Endothelial cell of umbilical vein (primary cell): ENCODE measurements around the gene DCC. TPM values are rescaled to one million over a fixed set of nuclear protein-coding genes. Genes with fewer than 3 reads are reported as not detected.

Source experiments
- BruUV-seq: library from RNA; stranded (reverse); fragments of 400-500 nt; replicated peaks from 2 replicates; lab custom pipeline; 2021; lab: Mats Ljungman, UMichigan
- CTCF ChIA-PET: fragments of 300-600, 350-600 bp; sonication (Branson Sonifier 250); formaldehyde crosslinking; loops from one replicate; lab custom pipeline; 2021; ENCODE audit warnings: antibody characterized with exemption, inconsistent platforms; lab: Charles Lee
- POLR2A ChIA-PET: fragments of 300-600, 350-600 bp; sonication (Branson Sonifier 250); formaldehyde crosslinking; loops from one replicate; lab custom pipeline; 2021; ENCODE audit warnings: antibody characterized with exemption, inconsistent platforms; lab: Charles Lee
- DNase-seq: peaks from one replicate; pipeline ENCODE4 v3.0.0-alpha.2; 2011; ENCODE audit warnings: low read depth, low spot score
- FAIRE-seq: peaks from 2 replicates; lab custom pipeline; 2011; peaks lifted over from hg19 to GRCh38; lab: Jason Lieb, UNC
- H2AFZ ChIP-seq: 2 replicates; pipeline ENCODE4 v1.6.0; 2012; ENCODE audit warnings: low read depth, low read length, control low read depth, inconsistent platforms
- H3K27ac ChIP-seq: 2 replicates; pipeline ENCODE4 v1.5.1; 2011; ENCODE audit warnings: low read depth, mild to moderate bottlenecking, control low read depth, low read length, moderate library complexity; ENCODE audit not compliant: insufficient read depth
- H3K27me3 ChIP-seq, 2 experiments: 2 replicates each; pipeline versions ENCODE4 v1.6.0 to v1.6.1; 2011; ENCODE audit warnings: low read length in 2 of 2, mixed read lengths in 1 of 2; ENCODE audit not compliant: control insufficient read depth in 2 of 2, insufficient read depth in 2 of 2
- H3K36me3 ChIP-seq, 2 experiments: 2 replicates in 1 of 2; 3 replicates in 1 of 2; pipeline ENCODE4 v1.5.1; 2011; ENCODE audit warnings: low read length in 2 of 2, mild to moderate bottlenecking in 1 of 2, moderate library complexity in 1 of 2; ENCODE audit not compliant: control insufficient read depth in 2 of 2, insufficient read depth in 2 of 2; ENCODE audit errors: extremely low read depth in 1 of 2
- H3K4me1 ChIP-seq: 3 replicates; pipeline ENCODE4 v1.5.1; 2011; ENCODE audit warnings: mild to moderate bottlenecking, low read length; ENCODE audit not compliant: control insufficient read depth, insufficient read depth; ENCODE audit errors: extremely low read depth
- H3K4me2 ChIP-seq: 2 replicates; pipeline ENCODE4 v1.6.1; 2011; ENCODE audit warnings: low read length, control low read depth, mixed read lengths; ENCODE audit not compliant: insufficient read depth
- H3K4me3 ChIP-seq, 3 experiments: fragments of 200-600 bp in 1 of 3; sonication (generic), shearing (Covaris generic) in 1 of 3; replicated peaks in 1 of 3; 2 replicates each; pipeline ENCODE4 v1.5.1; 2011 to 2016; ENCODE audit warnings: control low read depth in 3 of 3, low read length in 3 of 3, mild to moderate bottlenecking in 2 of 3, inconsistent platforms in 1 of 3, low read depth in 1 of 3, moderate library complexity in 1 of 3; ENCODE audit not compliant: insufficient read depth in 1 of 3
- H3K79me2 ChIP-seq: 2 replicates; pipeline ENCODE4 v1.6.0; 2012; ENCODE audit warnings: low read length, inconsistent platforms; ENCODE audit not compliant: control insufficient read depth, insufficient read depth
- H3K9ac ChIP-seq: replicated peaks from 2 replicates; pipeline ENCODE3; 2011; ENCODE audit warnings: low read length, control low read depth; ENCODE audit not compliant: insufficient read depth; ENCODE audit errors: extremely low read depth
- H3K9me1 ChIP-seq: replicated peaks from 3 replicates; pipeline ENCODE4 v1.6.0; 2011; ENCODE audit warnings: mild to moderate bottlenecking, low read length; ENCODE audit not compliant: control insufficient read depth, insufficient read depth; ENCODE audit errors: extremely low read depth
- H3K9me3 ChIP-seq: replicated peaks from 2 replicates; pipeline ENCODE4 v1.5.1; 2012; ENCODE audit warnings: low read length, inconsistent platforms; ENCODE audit not compliant: control insufficient read depth, insufficient read depth
- H4K20me1 ChIP-seq: replicated peaks from 2 replicates; pipeline ENCODE3; 2011; ENCODE audit warnings: mild to moderate bottlenecking, low read length; ENCODE audit not compliant: control insufficient read depth, insufficient read depth; ENCODE audit errors: extremely low read depth
- EZH2 ChIP-seq: IDR thresholded peaks from 2 replicates; pipeline ENCODE4 v1.6.1; 2012; ENCODE audit warnings: borderline replicate concordance, low read depth, mild to moderate bottlenecking, moderate library complexity, low read length, inconsistent platforms; ENCODE audit not compliant: severe bottlenecking
- FOS ChIP-seq: IDR thresholded peaks from 2 replicates; pipeline ENCODE4 v1.6.1; 2011; ENCODE audit warnings: mild to moderate bottlenecking, low read length, moderate library complexity, borderline replicate concordance; ENCODE audit not compliant: insufficient read depth
- GATA2 ChIP-seq: IDR thresholded peaks from 2 replicates; pipeline ENCODE4 v1.7.0; 2011; ENCODE audit warnings: low read depth, mild to moderate bottlenecking, moderate library complexity, mixed read lengths, low read length; ENCODE audit not compliant: insufficient read length, insufficient read depth
- JUN ChIP-seq: IDR thresholded peaks from 2 replicates; pipeline ENCODE4 v1.6.1; 2011; ENCODE audit warnings: borderline replicate concordance, low read depth; ENCODE audit not compliant: insufficient read length, insufficient read depth
- MYC ChIP-seq: IDR thresholded peaks from one replicate; pipeline ENCODE4 v1.6.1; 2011; ENCODE audit warnings: mild to moderate bottlenecking, low read depth, low read length
- POLR2A ChIP-seq: IDR thresholded peaks from 2 replicates; pipeline ENCODE4 v1.6.1; 2012; ENCODE audit warnings: low read depth, mild to moderate bottlenecking, control low read depth, low read length
- POLR2AphosphoS5 ChIP-seq: IDR thresholded peaks from 2 replicates; pipeline ENCODE4 v1.6.1; 2012; ENCODE audit warnings: low read depth, mild to moderate bottlenecking, control low read depth, low read length, moderate library complexity; ENCODE audit not compliant: insufficient read depth
- dilution Hi-C: fragments of 300-500 bp; cut with MboI; formaldehyde crosslinking; loops from one replicate; pipeline ENCODE4 v1.15.0; 2019; ENCODE audit warnings: low sequenced_read_pairs; ENCODE audit not compliant: extremely low pct_ligation_motif_present
- intact Hi-C: fragments of 100-400 bp; cut with micrococcal nuclease; formaldehyde crosslinking; loops from one replicate; pipeline ENCODE4 v1.10.0; 2022
- polyA plus RNA-seq, 4 experiments: library from polyadenylated mRNA; depleted of rRNA in 3 of 4; stranded (reverse) in 3 of 4; unstranded in 1 of 4; fragments of >200 nt; gene quantifications; 2 replicates each; pipeline versions ENCODE4 v1.2.1 to v1.2.3, GENCODE V29; 2011 to 2012; ENCODE audit warnings: missing spikeins in 1 of 4
- total RNA-seq: library from RNA; stranded (reverse); gene quantifications from 2 replicates; pipeline ENCODE4 v1.2.3, GENCODE V29; 2021
- TF ChIP-seq, protein P1 (sequence below), 2 donors: IDR thresholded peaks; 1 replicate in 1 of 2; 2 replicates in 1 of 2; pipeline ENCODE4 v1.5.1; 2011; ENCODE audit warnings: low read length in 2 of 2, mild to moderate bottlenecking in 2 of 2, moderate library complexity in 2 of 2, control low read depth in 1 of 2, inconsistent platforms in 1 of 2, low read depth in 1 of 2; ENCODE audit not compliant: insufficient read depth in 1 of 2; ENCODE audit errors: extremely low read depth in 1 of 2
- TF ChIP-seq, protein P2 (sequence below): IDR thresholded peaks from 2 replicates; pipeline ENCODE4 v1.6.1; 2011; ENCODE audit not compliant: insufficient read depth, insufficient read length

Gene DCC
- total and polyA plus RNA-seq, 2 donors (not counting 3 experiments of a cell fraction or from before 2014, with no cell fraction given) = not detected

DNA sequence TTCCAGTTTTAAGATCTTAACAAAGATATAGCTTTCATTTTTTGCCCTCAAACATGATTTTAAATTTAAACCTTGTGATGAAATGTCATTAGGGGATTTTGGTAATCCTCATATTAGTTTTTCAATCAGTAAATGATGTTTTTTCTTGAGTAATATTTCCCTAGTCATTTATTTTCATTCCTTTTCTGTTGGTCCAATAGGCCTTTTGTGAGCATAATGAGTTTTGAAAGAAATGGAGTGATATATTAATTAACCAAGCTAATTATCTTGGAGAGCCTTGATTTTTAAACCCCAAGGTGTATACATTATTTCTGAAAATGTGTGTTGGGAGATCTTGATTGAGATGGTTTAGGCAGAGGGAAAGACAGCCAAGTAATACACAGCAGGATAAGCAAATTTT is 46.3 kb downstream of the DCC start:
- no TSS peak for BruUV-seq
- Histone ChIP-seq H3K9me3 (peaks cover 2% of the 10 kb centered on the region), H3K27ac (no peak overlapping the region), H3K27me3 (no peaks in the 10 kb centered on the region), H4K20me1 (no peaks in the 10 kb centered on the region), H3K4me3 (no peak overlapping the region), H3K4me1 (no peaks in the 10 kb centered on the region), H3K9ac (no peak overlapping the region), H3K9me1 (no peaks in the 10 kb centered on the region), H3K36me3 (no peaks in the 10 kb centered on the region), H3K4me2 (no peak overlapping the region), H2AFZ (no peak overlapping the region), H3K79me2 (no peaks in the 10 kb centered on the region)
- intact Hi-C loops = no loop called here
- ChIA-PET POLR2A (no interaction called here), CTCF (no interaction called here)
- dilution Hi-C loops = no loop called here
- DNase-seq (no peak), FAIRE-seq (no peak)
- no peak for TF ChIP-seq FOS
- TF ChIP-seq, protein P1, sequence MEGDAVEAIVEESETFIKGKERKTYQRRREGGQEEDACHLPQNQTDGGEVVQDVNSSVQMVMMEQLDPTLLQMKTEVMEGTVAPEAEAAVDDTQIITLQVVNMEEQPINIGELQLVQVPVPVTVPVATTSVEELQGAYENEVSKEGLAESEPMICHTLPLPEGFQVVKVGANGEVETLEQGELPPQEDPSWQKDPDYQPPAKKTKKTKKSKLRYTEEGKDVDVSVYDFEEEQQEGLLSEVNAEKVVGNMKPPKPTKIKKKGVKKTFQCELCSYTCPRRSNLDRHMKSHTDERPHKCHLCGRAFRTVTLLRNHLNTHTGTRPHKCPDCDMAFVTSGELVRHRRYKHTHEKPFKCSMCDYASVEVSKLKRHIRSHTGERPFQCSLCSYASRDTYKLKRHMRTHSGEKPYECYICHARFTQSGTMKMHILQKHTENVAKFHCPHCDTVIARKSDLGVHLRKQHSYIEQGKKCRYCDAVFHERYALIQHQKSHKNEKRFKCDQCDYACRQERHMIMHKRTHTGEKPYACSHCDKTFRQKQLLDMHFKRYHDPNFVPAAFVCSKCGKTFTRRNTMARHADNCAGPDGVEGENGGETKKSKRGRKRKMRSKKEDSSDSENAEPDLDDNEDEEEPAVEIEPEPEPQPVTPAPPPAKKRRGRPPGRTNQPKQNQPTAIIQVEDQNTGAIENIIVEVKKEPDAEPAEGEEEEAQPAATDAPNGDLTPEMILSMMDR (IDR thresholded peaks at IDR 0.05; ENCODE audit: extremely low read depth in 1 of 2, insufficient read depth in 1 of 2, low read depth in 1 of 2, low read length in 2 of 2) = no peak
- no peak for TF ChIP-seq JUN
- TF ChIP-seq POLR2AphosphoS5 = no peak
- no peak for TF ChIP-seq MYC
- TF ChIP-seq, protein P2, sequence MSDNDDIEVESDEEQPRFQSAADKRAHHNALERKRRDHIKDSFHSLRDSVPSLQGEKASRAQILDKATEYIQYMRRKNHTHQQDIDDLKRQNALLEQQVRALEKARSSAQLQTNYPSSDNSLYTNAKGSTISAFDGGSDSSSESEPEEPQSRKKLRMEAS = no peak
- TF ChIP-seq POLR2A = no peak
- TF ChIP-seq GATA2 = no peak
- no peak for TF ChIP-seq EZH2
